ENCODE results near the gene KIAA0930. TPM values are rescaled to one million over a fixed set of nuclear protein-coding genes. Genes with fewer than 3 reads are reported as not detected.

Gene KIAA0930
- polyA plus RNA-seq, 1 donor, result 16.4 TPM

Other genes starting within 250 kb of the KIAA0930 start
- 0.28 TPM for gene PHF21B, start 230.9 kb downstream of the KIAA0930 start, polyA plus RNA-seq (ENCODE audit: insufficient read length)
- gene NUP50, start 77.0 kb downstream of the KIAA0930 start, polyA plus RNA-seq (ENCODE audit: insufficient read length), result 18.7 TPM
- not detected for gene UPK3A, start 44.1 kb upstream of the KIAA0930 start, polyA plus RNA-seq (ENCODE audit: insufficient read length)
- 27.4 TPM for gene FAM118A, start 69.0 kb upstream of the KIAA0930 start, polyA plus RNA-seq (ENCODE audit: insufficient read length)
- gene SMC1B, start 172.7 kb upstream of the KIAA0930 start, polyA plus RNA-seq (ENCODE audit: insufficient read length), result 0.06 TPM
- 1.9 TPM for gene RIBC2, start 172.8 kb upstream of the KIAA0930 start, polyA plus RNA-seq (ENCODE audit: insufficient read length)

All from hindlimb muscle (tissue), 1 donor.